GM19240 (cell line): Measurements from ENCODE around the gene FAM20B.
"Not testable (repeated sequence)": the region's sequence is repeated elsewhere in the genome, so short reads cannot be mapped to it uniquely, and the experiment has no call there.

Experiments used
- DNase-seq: peaks from one replicate; pipeline ENCODE4 v3.0.0; 2011; ENCODE audit warnings: low spot score; ENCODE audit not compliant: insufficient read length

FAM20B gene, protein sequence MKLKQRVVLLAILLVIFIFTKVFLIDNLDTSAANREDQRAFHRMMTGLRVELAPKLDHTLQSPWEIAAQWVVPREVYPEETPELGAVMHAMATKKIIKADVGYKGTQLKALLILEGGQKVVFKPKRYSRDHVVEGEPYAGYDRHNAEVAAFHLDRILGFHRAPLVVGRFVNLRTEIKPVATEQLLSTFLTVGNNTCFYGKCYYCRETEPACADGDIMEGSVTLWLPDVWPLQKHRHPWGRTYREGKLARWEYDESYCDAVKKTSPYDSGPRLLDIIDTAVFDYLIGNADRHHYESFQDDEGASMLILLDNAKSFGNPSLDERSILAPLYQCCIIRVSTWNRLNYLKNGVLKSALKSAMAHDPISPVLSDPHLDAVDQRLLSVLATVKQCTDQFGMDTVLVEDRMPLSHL

GRCh38 chr1:179025125-179025974, at the start of gene FAM20B:
FAM20B (plus strand) TSS chr1:179025894; CDS start chr1:179043848, 17,954 bp downstream.
- peak; percentile 91 for DNase-seq

GRCh38 chr1:178976541-178976940, 49.2 kb upstream of the FAM20B start:
- no peak for DNase-seq

DNA sequence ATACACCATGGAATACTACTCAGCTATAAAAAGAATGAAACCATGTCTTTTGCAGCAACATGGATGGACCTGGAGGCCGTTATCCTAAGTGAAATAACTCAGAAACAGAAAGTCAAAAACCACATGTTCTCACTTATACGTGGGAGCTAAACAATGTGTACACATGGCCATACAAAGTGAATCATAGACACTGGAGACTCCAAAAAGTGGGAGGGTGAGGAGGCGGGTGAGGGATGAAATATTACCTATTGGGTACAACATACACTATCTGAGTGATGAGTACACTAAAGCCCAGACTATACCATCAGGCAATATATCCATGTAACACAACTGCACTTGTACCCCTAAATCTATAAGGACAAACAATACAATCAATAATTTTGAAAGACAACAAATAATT, 39.5 kb upstream of the FAM20B start:
- no peak for DNase-seq

DNA sequence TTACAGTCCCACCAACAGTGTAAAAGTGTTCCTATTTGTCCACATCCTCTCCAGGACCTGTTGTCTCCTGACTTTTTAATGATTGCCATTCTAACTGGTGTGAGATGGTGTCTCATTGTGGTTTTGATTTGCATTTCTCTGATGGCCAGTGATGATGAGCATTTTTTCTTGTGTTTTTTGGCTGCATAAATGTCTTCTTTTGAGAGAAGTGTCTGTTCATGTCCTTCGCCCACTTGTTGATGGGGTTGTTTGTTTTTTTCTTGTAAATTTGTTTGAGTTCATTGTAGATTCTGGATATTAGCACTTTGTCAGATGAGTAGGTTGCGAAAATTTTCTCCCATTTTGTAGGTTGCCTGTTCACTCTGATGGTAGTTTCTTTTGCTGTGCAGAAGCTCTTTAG, 37.5 kb upstream of the FAM20B start:
- DNase-seq, result not testable (repeated sequence)

DNA sequence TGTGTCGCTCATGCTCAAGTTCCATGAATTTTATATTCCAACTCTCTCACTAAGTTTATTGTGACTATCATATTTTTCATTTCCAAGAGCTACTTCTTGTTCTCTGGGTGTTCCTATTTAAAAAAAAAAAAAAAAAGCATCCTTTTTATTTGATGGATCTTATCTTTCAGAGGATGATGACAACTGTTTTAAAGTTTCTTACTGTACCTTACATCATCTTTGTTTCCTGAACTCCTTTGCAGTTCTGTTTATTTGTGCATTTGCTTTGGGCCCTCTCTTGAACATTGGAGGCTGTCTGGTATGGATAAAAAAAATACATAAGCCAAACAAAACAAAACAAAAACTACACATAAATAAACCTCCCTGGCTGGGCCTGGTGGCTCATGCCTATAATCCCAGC, 32.1 kb upstream of the FAM20B start:
- no peak for DNase-seq

DNA sequence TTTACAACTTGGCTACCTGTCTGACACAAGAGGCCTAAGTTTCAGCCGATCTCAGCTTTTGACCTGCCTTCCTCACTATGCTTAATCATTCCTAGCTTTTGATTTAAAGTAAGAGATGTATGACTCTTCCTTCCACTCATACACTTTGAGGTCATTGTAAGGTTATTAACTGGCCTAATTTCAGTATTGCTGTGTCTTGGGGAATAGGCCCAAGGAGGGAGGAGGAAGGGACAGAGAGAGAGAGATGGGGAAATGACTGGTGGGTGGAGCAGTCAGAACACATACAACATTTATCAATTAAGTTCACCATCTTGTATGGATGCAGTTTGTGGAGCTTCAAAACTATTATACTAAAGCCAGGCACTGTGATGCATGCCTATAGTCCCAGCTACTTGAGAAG, 28.3 kb upstream of the FAM20B start:
- no peak for DNase-seq

GRCh38 chr1:178998295-178998694, 27.4 kb upstream of the FAM20B start:
- DNase-seq, result no peak

- DNase-seq, result no peak
Observed at GRCh38 chr1:178999061-178999460, 26.6 kb upstream of the FAM20B start.

DNA sequence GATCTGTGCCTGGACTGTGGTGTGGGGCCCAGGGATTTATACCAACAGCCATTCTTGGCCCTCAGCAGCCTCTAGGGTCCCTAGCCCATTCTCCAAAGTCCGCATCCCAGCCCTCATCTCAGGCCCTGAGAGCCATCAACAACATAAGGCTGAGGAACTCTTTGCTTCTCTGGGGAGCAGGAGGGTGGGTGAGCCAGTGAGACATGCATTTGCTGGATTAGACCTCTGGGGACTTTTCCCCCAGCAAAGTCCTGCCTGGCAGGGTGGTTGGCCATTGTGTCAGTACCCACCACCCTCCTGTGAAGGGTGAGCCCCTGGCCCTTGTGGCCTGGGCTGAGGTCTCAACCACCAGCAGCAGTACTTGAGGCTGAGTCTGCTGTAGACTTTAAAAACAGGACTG, 24.2 kb upstream of the FAM20B start:
- no peak for DNase-seq

DNA sequence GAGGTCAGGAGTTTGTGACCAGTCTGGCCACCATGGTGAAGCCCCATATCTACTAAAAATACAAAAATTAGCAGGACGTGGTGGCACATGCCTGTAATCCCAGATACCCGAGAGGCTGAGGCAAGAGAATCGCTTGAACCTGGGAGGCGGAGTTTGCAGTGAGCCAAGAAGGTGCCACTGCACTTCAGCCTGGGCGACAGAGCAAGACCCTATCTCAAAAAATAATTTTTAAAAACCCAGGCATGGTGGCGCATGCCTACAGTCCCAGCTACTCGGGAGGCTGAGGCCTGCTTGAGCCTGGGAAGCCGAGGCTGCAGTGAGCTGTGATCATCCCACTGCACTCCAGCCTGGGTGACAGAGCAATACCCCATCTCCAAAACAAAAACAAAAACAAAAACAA, 23.6 kb upstream of the FAM20B start:
- not testable (repeated sequence) for DNase-seq

- peak; percentile 19 for DNase-seq
Observed at GRCh38 chr1:179002552-179003345, 22.9 kb upstream of the FAM20B start.

- no peak for DNase-seq
Observed at GRCh38 chr1:179003512-179004066, 22.1 kb upstream of the FAM20B start.

DNA sequence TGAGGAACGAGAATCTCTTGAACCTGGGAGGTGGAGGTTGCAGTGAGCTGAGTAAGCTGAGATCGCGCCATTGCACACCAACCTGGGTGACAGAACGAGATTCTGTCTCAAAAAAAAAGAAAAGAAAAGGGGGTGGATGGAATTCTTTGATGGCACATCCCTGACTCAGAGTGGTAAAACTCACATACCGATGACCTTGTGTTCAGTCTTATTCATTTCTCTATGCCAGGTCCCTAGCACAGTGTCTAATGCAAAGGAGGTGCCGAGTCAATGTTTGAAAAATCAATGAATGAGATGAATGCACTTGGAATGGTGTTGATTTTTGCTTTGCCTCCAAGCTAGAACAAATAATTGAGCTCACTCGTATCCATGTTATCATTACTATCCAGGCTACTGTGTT, 18.5 kb upstream of the FAM20B start:
- DNase-seq, result no peak

DNA sequence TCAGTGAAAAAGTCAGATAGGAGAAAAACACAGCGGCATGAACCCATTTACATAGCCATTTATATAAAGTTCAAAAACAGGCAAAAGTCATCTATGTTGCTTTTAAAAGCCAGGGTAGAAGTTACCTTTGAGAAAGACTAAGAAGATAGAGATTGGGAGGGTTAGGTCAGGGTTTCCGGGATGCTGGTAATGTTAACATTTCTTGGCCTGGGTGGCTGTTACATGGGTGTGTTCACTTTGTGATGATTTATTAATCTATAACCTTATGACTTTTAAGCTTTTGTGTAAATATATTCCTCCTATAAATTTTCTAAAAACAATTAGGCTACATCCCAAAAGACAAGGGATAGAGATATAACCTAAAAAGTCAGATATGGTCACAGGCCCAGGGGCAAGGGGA, 15.0 kb upstream of the FAM20B start:
- no peak for DNase-seq

DNA sequence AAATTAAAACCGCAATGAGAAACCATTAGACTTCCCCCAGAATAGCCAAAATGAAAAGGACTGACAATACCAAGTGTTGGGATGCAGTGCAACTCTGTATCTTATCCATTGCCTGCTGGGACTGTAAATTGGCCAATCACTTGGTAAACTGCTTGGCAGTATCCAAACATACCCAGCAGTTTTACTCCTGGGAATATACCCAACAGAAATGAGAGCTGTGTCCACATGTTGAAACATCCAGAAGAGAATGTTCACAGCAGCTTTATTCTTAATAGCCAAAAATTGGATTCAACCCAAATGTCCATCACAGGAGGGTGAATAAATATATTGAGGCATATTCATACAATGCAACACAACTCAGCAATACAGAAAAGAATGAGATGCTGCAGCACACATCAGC, 13.7 kb upstream of the FAM20B start:
- no peak for DNase-seq

DNA sequence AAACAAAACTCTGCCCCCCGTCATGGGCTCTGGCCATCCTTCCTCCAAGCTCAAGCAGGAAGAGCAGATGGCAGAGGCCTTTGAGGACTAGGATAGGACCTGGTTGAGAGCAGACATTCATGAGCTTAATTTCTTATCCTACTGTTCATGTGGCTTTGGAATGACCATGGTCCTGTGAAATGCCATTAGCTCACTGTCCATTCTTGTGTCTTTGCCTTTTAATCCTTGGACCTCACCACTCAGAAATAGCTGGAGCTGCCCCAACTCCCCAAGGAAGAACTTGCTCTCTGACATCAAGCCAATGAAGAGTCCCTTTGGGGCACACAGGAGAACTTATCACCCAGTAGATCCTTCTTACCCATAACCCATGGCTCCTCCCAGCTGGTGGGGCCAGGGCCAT, 11.6 kb upstream of the FAM20B start:
- no peak for DNase-seq

GRCh38 chr1:179015396-179015795, 10.3 kb upstream of the FAM20B start:
- no peak for DNase-seq

DNA sequence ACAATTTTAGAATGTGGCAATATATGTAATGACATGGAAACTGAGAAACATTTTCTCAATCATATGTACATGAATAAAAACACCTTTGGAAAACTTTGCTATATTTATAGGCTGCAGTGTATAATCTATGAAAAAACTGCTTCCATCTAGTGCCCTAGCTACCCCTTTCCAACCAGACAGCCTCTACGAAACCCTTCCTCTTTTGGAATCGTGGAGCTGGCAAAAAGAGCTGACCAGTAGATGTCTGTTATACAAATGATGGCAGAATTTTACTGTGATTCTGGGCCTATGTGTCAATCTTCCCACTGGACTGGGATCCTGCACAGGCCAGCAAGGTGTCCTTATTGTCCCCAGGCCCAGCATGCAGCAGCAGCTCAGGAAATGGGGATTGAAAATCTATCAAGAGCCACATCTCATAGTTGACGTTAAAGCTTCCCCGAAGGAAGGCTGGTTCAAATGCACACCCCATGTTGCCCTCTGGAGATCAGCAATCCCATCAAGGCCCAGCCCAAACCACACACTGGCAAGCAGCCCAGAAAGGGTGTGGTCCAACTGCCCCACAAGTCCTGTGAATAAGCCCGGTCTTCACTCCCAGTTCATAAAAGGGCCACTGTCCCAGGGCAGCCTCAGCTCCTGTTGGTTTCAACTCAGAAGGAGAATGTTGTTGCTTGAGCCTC, 8.8 kb upstream of the FAM20B start:
- DNase-seq, result no peak

- no peak for DNase-seq
Observed at GRCh38 chr1:179017383-179018326, 8.0 kb upstream of the FAM20B start.

DNA sequence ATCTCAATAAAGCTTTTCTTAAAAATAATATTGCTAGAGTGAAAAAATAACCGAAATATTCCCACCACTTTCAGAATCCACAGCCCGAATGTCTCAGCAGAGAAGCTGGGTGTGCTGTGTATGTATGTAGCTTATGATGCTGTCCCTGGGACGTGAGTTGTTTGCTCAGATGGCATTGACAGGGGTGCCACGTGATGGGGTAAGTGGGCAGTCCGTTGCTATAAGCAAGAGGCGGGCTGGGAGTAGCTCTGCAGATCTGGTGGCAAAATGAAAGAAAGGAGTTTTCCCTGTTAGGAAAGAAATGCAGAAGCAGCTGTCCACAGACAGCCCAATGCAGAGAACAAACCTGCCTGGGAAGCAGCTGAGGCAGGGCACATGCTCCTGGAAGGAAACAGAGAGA, 3.8 kb upstream of the FAM20B start:
- DNase-seq, result no peak
